ENCODE measurements around the gene TUBB8B.
"Not testable (repeated sequence)": the region's sequence is repeated elsewhere in the genome, so short reads cannot be mapped to it uniquely, and the experiment has no call there.

DNA sequence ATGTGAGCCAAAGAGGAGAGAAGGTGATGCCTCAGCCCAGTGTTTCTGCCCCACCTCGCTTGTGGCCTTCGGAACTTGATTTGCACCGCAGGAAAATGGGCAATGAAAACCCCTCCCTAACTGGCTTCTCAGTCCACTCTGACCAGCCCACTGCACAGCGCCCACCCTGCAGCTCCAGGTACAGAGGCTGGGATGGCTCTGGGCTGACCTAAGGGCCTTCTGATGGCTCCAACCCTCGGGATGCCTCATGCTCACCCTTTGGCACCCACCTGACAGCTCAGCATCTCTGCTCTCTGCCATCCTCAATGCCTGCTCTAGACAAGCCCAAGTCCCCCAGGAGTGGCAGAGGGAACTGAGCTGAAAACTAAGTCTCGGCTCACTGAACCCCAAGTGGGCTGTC, 36.2 kb downstream of the TUBB8B start:
- TF ChIP-seq POLR2A, POLR2AphosphoS5 (IDR thresholded peaks at IDR 0.05): not testable (repeated sequence)
- TF ChIP-seq, protein P1, sequence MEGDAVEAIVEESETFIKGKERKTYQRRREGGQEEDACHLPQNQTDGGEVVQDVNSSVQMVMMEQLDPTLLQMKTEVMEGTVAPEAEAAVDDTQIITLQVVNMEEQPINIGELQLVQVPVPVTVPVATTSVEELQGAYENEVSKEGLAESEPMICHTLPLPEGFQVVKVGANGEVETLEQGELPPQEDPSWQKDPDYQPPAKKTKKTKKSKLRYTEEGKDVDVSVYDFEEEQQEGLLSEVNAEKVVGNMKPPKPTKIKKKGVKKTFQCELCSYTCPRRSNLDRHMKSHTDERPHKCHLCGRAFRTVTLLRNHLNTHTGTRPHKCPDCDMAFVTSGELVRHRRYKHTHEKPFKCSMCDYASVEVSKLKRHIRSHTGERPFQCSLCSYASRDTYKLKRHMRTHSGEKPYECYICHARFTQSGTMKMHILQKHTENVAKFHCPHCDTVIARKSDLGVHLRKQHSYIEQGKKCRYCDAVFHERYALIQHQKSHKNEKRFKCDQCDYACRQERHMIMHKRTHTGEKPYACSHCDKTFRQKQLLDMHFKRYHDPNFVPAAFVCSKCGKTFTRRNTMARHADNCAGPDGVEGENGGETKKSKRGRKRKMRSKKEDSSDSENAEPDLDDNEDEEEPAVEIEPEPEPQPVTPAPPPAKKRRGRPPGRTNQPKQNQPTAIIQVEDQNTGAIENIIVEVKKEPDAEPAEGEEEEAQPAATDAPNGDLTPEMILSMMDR (IDR thresholded peaks at IDR 0.05), result not testable (repeated sequence)

Measured in transverse colon (tissue), 4 donors.